Dendritic cell treated with granulocyte-macrophage colony-stimulating factor and Interleukin-4, amounts not matched to agents 40 ng/mL and 50 ng/mL, for 4 days (primary cell): Measurements from ENCODE around the gene FAM171A1.

Source experiments
- H3K27ac Mint-ChIP-seq: one replicate; pipeline ENCODE4 v1.8.0; 2022; ENCODE audit warnings: mild to moderate bottlenecking, mixed read lengths
- H3K27me3 Mint-ChIP-seq: one replicate; pipeline ENCODE4 v1.8.0; 2022; ENCODE audit warnings: mild to moderate bottlenecking, mixed read lengths
- H3K36me3 Mint-ChIP-seq: one replicate; pipeline ENCODE4 v1.8.0; 2022; ENCODE audit warnings: low read depth, mixed read lengths
- H3K4me1 Mint-ChIP-seq: one replicate; pipeline ENCODE4 v1.8.0; 2022; ENCODE audit warnings: low read depth, mixed read lengths
- H3K4me3 Mint-ChIP-seq: one replicate; pipeline ENCODE4 v1.8.0; 2022; ENCODE audit warnings: mild to moderate bottlenecking, moderate library complexity, mixed read lengths
- H3K9me3 Mint-ChIP-seq: one replicate; pipeline ENCODE4 v1.8.0; 2022; ENCODE audit warnings: mixed read lengths
- intact Hi-C: fragments of 100-400 bp; cut with micrococcal nuclease; formaldehyde crosslinking; loops from one replicate; pipeline ENCODE4 v1.15.0; 2022

Gene FAM171A1

DNA sequence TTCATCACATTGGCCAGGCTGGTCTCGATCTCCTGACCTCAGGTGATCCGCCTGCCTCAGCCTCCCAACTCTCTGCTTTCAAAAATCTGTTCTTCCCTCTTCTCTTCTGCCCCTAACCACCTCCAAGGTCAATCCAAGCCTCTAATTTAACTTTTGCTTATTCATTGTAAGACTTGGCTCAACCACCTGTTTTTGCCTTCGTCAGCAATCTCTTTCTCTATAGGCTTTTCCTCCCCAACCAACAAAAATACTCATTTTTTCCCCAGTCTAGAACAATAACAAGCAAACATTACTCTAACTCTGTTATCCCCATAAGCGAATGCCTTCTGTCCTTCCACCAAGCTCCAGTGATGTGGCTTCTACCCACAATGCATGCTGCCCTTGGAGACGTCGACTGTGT is 112.8 kb downstream of the FAM171A1 start:
- intact Hi-C loops, result no loop called here
- Mint-ChIP-seq H3K27me3 (peaks cover 3% of the 10 kb centered on the region), H3K27ac (no peak overlapping the region), H3K9me3 (no peaks in the 10 kb centered on the region), H3K36me3 (no peaks in the 10 kb centered on the region), H3K4me1 (peaks cover 4% of the 10 kb centered on the region), H3K4me3 (no peak overlapping the region)

- no peak overlapping the region for H3K4me3 Mint-ChIP-seq
- H3K27ac Mint-ChIP-seq, result no peak overlapping the region
Observed at GRCh38 chr10:15255961-15256360, 115.1 kb downstream of the FAM171A1 start.

DNA sequence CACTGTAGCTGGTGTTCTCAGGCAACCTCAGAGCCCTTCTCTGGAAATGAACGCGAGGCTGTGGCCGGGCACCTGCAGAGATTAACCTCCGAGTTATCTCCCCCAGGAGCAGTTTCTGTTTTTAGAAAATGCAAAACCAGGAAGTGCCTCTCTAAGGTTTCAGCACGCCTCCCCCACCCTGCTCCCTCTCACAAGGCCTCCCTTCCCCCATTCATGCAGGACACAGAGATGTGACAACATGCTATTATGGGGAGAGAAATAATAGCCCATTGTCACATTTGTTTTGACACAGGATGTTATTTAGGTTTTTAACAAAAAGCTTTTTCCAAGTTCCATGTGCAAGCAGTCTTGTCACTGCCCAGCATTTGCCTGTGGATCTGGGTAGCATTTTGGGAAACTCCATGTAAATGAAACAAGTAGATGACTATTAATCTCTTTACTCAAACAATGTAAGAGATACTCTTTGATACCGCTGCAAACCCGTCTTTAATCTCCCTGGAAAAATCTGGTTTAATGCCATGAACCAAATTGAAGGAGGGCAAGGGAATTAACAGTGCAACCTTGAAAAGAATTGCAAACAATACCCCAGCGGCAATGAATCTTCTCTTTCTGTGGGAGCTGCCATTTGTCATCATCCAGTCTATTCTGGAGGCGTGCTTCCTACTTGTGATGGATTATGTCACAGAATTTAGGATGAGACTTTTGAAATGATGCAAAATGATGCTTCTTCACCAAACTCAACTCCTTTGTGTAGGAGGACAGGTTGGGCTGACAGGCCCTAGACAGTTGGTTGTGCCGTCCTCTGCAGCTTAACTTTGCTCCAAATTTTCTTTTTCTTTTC is 116.1 kb downstream of the FAM171A1 start:
- Mint-ChIP-seq H3K9me3 (no peaks in the 10 kb centered on the region), H3K4me1 (peaks cover 4% of the 10 kb centered on the region), H3K36me3 (no peaks in the 10 kb centered on the region), H3K27ac (peak overlapping the region; percentile 31), H3K4me3 (peak overlapping the region; percentile 11), H3K27me3 (peaks cover 3% of the 10 kb centered on the region)
- intact Hi-C loops, result no loop called here

More at GRCh38 chr10:15255961-15256360, 115.1 kb downstream of the FAM171A1 start:
- H3K27me3 Mint-ChIP-seq, result peaks cover 3% of the 10 kb centered on the region
- H3K9me3 Mint-ChIP-seq, result no peaks in the 10 kb centered on the region
- H3K36me3 Mint-ChIP-seq, result no peaks in the 10 kb centered on the region
- intact Hi-C loops, result no loop called here
- H3K4me1 Mint-ChIP-seq, result peaks cover 4% of the 10 kb centered on the region

GRCh38 chr10:15253951-15254807 is 116.9 kb downstream of the FAM171A1 start:
- Mint-ChIP-seq H3K9me3 (no peaks in the 10 kb centered on the region), H3K4me1 (peaks cover 4% of the 10 kb centered on the region), H3K27ac (peak overlapping the region; percentile 31), H3K27me3 (peaks cover 3% of the 10 kb centered on the region), H3K36me3 (no peaks in the 10 kb centered on the region), H3K4me3 (peak overlapping the region; percentile 11)
- intact Hi-C loops, result no loop called here

DNA sequence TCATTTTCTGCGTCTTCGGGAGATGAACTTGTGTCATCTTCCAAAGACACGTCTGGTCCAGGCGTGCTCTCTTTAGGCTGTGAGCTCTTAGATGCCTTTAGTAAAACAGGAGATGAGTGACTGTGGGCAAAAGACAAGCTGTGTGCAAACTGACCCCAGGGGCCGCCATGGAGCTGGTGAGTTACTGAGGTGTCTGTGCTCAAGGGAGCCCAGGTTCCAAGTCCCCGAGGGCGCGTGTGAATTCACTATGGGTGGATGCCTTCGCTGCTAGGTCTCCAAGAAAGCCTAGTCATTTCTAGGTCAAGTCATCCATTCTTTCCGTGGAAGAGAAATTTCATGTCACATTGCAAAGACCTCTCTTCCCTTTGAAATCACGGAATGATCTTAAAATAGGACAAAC is 118.7 kb downstream of the FAM171A1 start:
- H3K9me3 Mint-ChIP-seq, result no peaks in the 10 kb centered on the region
- peaks cover 3% of the 10 kb centered on the region for H3K27me3 Mint-ChIP-seq
- intact Hi-C loops, result no loop called here
- H3K4me1 Mint-ChIP-seq, result peaks cover 4% of the 10 kb centered on the region
- no peak overlapping the region for H3K27ac Mint-ChIP-seq
- H3K4me3 Mint-ChIP-seq, result no peak overlapping the region
- H3K36me3 Mint-ChIP-seq, result no peaks in the 10 kb centered on the region

DNA sequence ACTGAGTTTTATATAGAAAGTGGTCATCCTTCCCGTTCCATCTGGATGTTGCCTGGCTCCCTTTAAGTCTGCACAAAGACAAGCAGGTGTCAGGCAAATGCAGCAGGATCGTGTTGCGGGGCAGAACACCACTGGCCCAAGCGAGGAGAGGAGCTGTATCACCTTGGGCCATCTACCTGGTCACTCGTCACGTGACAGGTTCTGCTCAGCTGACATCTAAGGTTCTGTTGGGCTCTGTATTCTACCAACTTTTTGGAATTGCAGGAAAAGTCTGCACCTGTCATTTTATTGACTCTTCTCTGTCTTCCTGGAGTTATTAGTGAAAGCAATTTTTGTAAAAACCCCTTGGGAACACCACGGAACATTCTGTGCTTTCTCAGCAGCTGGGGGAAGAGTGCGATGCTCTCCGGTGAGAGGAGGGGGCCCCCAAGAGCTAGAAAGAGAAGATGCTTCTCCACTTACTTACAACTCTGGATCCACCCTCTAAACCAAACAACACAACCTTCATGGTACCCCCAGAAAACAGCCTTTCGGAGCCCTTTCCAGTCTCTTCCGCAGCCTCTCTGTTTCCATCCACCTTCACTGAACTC is 119.2 kb downstream of the FAM171A1 start:
- no peak overlapping the region for H3K27ac Mint-ChIP-seq
- H3K4me3 Mint-ChIP-seq, result no peak overlapping the region
- peaks cover 3% of the 10 kb centered on the region for H3K27me3 Mint-ChIP-seq
- intact Hi-C loops, result no loop called here
- no peaks in the 10 kb centered on the region for H3K9me3 Mint-ChIP-seq
- peaks cover 4% of the 10 kb centered on the region for H3K4me1 Mint-ChIP-seq
- H3K36me3 Mint-ChIP-seq, result no peaks in the 10 kb centered on the region

GRCh38 chr10:15245530-15245929 is 125.6 kb downstream of the FAM171A1 start:
- Mint-ChIP-seq H3K36me3 (no peaks in the 10 kb centered on the region), H3K27ac (no peak overlapping the region), H3K9me3 (no peaks in the 10 kb centered on the region), H3K4me1 (no peaks in the 10 kb centered on the region), H3K4me3 (no peak overlapping the region), H3K27me3 (no peaks in the 10 kb centered on the region)
- intact Hi-C loops, result no loop called here

GRCh38 chr10:15244635-15245197 is 126.4 kb downstream of the FAM171A1 start:
- Mint-ChIP-seq H3K4me3 (no peak overlapping the region), H3K9me3 (no peaks in the 10 kb centered on the region), H3K36me3 (no peaks in the 10 kb centered on the region), H3K4me1 (no peaks in the 10 kb centered on the region), H3K27ac (no peak overlapping the region), H3K27me3 (no peaks in the 10 kb centered on the region)
- intact Hi-C loops, result no loop called here

GRCh38 chr10:15242261-15242840 is 128.7 kb downstream of the FAM171A1 start:
- Mint-ChIP-seq H3K27ac (no peak overlapping the region), H3K4me3 (no peak overlapping the region), H3K4me1 (no peaks in the 10 kb centered on the region), H3K27me3 (no peaks in the 10 kb centered on the region), H3K36me3 (no peaks in the 10 kb centered on the region), H3K9me3 (no peaks in the 10 kb centered on the region)
- intact Hi-C loops, result no loop called here

DNA sequence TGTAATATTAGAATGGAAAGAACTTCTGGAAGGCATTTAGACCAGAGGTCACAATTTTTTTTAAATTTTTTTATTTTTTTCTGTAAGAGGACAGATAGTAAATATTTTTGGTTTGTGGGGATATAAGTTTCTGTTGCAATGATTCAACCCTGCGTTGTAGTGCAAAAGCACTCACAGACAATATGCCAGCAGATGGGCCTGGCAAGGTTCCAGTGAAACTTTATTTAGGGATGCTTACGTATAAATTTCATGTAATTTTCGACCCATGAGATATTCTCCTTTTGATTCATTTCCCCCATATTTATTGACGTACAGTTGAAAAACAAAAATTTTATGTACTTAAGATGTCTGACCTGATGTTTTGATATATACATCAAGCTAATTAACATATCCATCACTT is 129.8 kb downstream of the FAM171A1 start:
- no peak overlapping the region for H3K27ac Mint-ChIP-seq
- peaks cover 3% of the 10 kb centered on the region for H3K27me3 Mint-ChIP-seq
- no peaks in the 10 kb centered on the region for H3K9me3 Mint-ChIP-seq
- no peaks in the 10 kb centered on the region for H3K36me3 Mint-ChIP-seq
- H3K4me1 Mint-ChIP-seq, result no peaks in the 10 kb centered on the region
- no peak overlapping the region for H3K4me3 Mint-ChIP-seq
- intact Hi-C loops, result no loop called here

GRCh38 chr10:15238555-15239335 is 132.3 kb downstream of the FAM171A1 start:
- Mint-ChIP-seq H3K4me3 (no peak overlapping the region), H3K9me3 (no peaks in the 10 kb centered on the region), H3K36me3 (no peaks in the 10 kb centered on the region), H3K27ac (no peak overlapping the region), H3K4me1 (no peaks in the 10 kb centered on the region), H3K27me3 (peaks cover 3% of the 10 kb centered on the region)
- intact Hi-C loops, result no loop called here

GRCh38 chr10:15237351-15237750 is 133.7 kb downstream of the FAM171A1 start:
- Mint-ChIP-seq H3K27me3 (peaks cover 3% of the 10 kb centered on the region), H3K4me3 (no peak overlapping the region), H3K4me1 (no peaks in the 10 kb centered on the region), H3K36me3 (no peaks in the 10 kb centered on the region), H3K9me3 (no peaks in the 10 kb centered on the region), H3K27ac (no peak overlapping the region)
- intact Hi-C loops, result no loop called here

DNA sequence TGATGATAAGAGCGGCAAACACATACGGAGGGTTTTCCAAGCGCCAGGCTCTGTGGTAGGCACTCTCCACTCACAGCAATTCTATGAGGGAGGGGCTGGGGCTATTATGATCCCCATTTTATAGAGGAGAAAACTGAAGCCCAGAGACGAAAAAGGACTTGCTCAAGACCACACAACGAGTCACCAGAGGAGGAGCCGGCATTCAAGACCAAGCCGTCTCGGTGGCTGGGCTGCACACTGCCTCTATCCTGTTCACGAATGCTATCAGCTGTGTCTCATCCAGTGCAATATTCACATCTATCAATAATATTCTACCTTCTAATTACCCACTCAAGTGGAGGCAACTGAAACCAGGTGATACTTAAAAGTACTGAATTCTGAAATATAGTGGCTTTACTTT is 134.7 kb downstream of the FAM171A1 start:
- Mint-ChIP-seq H3K27me3 (peaks cover 3% of the 10 kb centered on the region), H3K36me3 (no peaks in the 10 kb centered on the region), H3K9me3 (no peaks in the 10 kb centered on the region), H3K27ac (no peak overlapping the region), H3K4me1 (no peaks in the 10 kb centered on the region), H3K4me3 (no peak overlapping the region)
- intact Hi-C loops, result no loop called here
